Suprapubic skin (tissue), 4 donors: Measurements from ENCODE around the gene ERBIN. TPM values are rescaled to one million over a fixed set of nuclear protein-coding genes. Genes with fewer than 3 reads are reported as not detected.
"Not testable (repeated sequence)": the region's sequence is repeated elsewhere in the genome, so short reads cannot be mapped to it uniquely, and the experiment has no call there.

Experiments
- DNase-seq, 2 donors: peaks; one replicate each; pipeline ENCODE4 v3.0.0-alpha.2; 2019; ENCODE audit warnings: low spot score in 2 of 2
- H3K27ac ChIP-seq: fragments of 200-600 bp; sonication (generic); one replicate; pipeline ENCODE4 v1.5.1; 2019
- H3K27me3 ChIP-seq: fragments of 200-600 bp; sonication (generic); one replicate; pipeline ENCODE4 v1.5.1; 2019
- H3K36me3 ChIP-seq: fragments of 200-600 bp; sonication (generic); one replicate; pipeline ENCODE4 v1.5.1; 2019
- H3K4me1 ChIP-seq: fragments of 200-600 bp; sonication (generic); one replicate; pipeline ENCODE4 v1.5.1; 2019
- H3K4me3 ChIP-seq: fragments of 200-600 bp; sonication (generic); one replicate; pipeline ENCODE4 v1.5.1; 2019; ENCODE audit warnings: mild to moderate bottlenecking
- H3K9me3 ChIP-seq: fragments of 200-600 bp; sonication (generic); one replicate; pipeline ENCODE4 v1.5.1; 2019
- CTCF ChIP-seq, 2 donors: fragments of 200-600 bp in 1 of 2; fragments of 450-650 bp in 1 of 2; sonication (generic) in 1 of 2; IDR thresholded peaks; one replicate each; pipeline ENCODE4 v1.5.1; 2016 to 2019; ENCODE audit warnings: antibody characterized with exemption in 2 of 2, mild to moderate bottlenecking in 1 of 2, moderate library complexity in 1 of 2
- EP300 ChIP-seq: sonication (generic); formaldehyde crosslinking; IDR thresholded peaks from one replicate; pipeline ENCODE4 v1.6.1; 2017; ENCODE audit warnings: antibody characterized with exemption
- POLR2A ChIP-seq, 2 donors: fragments of 450-650 bp; IDR thresholded peaks; one replicate each; pipeline ENCODE4 v1.6.1; 2017; ENCODE audit warnings: antibody characterized with exemption in 2 of 2, mild to moderate bottlenecking in 2 of 2, moderate library complexity in 2 of 2
- POLR2AphosphoS5 ChIP-seq, 3 donors: sonication (generic); formaldehyde crosslinking; IDR thresholded peaks; one replicate each; pipeline ENCODE4 v1.6.1; 2017; ENCODE audit warnings: antibody characterized with exemption in 3 of 3
- WGBS: methylation state at CpG from one replicate; pipeline ENCODE4 v1.1.5; 2018; 5-methylcytosine and 5-hydroxymethylcytosine counted together
- total RNA-seq, 4 donors: library from RNA; depleted of rRNA; stranded (reverse); fragments of >200 nt; gene quantifications; one replicate each; pipeline ENCODE4 v1.1.0, GENCODE V29; 2016

ERBIN gene
- total RNA-seq, 4 donors from 2014 or later = 84.6 to 141 (median 97.3) TPM

DNA sequence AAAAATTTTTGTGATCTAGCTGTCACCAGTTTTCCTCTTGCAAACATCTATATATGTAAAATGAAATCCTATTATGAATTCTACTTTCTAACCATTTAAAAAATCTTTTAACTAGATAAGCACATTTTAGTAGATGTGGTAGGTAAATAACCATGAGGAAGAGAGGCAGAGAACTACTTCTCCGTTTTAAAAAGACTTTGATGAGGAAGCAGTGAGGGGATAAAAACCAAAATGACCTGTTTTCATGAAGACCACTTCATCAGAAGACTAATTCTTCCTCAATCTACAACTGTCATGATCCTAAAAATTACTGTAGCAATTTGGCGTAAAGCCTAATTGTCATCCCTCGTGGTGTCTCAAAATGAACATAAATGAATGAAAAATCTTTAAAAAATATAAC is 15.7 kb upstream of the ERBIN start:
- H3K9me3 ChIP-seq = no peaks in the 10 kb centered on the region
- H3K4me3 ChIP-seq = no peak overlapping the region
- H3K27ac ChIP-seq = no peak overlapping the region
- H3K36me3 ChIP-seq = no peaks in the 10 kb centered on the region
- no peak for DNase-seq
- TF ChIP-seq POLR2AphosphoS5 (IDR thresholded peaks at IDR 0.05) (no peak), EP300 (no peak), POLR2A (IDR thresholded peaks at IDR 0.05) (no peak), CTCF (IDR thresholded peaks at IDR 0.05) (no peak)
- WGBS = 55% methylated on average over 3 of the region's 3 CpGs
- no peaks in the 10 kb centered on the region for H3K27me3 ChIP-seq
- no peaks in the 10 kb centered on the region for H3K4me1 ChIP-seq

DNA sequence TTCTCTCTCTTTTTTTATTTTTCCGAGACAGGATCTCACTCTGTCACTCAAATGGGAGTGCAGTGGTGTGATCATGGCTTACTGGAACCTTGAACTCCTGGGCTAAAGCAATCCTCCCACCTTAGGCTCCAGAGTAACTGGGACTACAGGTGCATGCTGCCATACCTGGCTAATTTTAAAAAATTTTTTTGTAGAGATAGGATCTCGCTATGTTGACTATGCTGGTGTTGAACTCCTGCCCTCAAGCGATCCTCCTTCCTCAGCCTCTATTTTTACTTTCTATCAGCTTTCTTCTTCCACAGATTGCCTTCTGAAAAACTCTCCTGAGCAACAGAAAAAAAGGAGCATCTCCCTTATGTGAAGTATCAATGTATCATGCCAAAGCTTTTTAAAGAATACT is 14.1 kb upstream of the ERBIN start:
- no peak for DNase-seq
- WGBS = 94% methylated on average over 3 of the region's 3 CpGs

GRCh38 chr5:65913519-65913918 is 12.9 kb upstream of the ERBIN start:
- DNase-seq = no peak
- TF ChIP-seq POLR2A (IDR thresholded peaks at IDR 0.05) (no peak), EP300 (no peak)
- WGBS = 78% methylated on average over 3 of the region's 3 CpGs

More for the DNA sequence above, 14.1 kb upstream of the ERBIN start:
- TF ChIP-seq EP300 (no peak), POLR2A (IDR thresholded peaks at IDR 0.05) (no peak), POLR2AphosphoS5 (IDR thresholded peaks at IDR 0.05) (no peak), CTCF (IDR thresholded peaks at IDR 0.05) (no peak)
- no peaks in the 10 kb centered on the region for H3K4me1 ChIP-seq
- no peaks in the 10 kb centered on the region for H3K27me3 ChIP-seq
- no peaks in the 10 kb centered on the region for H3K36me3 ChIP-seq
- no peak overlapping the region for H3K27ac ChIP-seq
- H3K9me3 ChIP-seq = no peaks in the 10 kb centered on the region
- no peak overlapping the region for H3K4me3 ChIP-seq

DNA sequence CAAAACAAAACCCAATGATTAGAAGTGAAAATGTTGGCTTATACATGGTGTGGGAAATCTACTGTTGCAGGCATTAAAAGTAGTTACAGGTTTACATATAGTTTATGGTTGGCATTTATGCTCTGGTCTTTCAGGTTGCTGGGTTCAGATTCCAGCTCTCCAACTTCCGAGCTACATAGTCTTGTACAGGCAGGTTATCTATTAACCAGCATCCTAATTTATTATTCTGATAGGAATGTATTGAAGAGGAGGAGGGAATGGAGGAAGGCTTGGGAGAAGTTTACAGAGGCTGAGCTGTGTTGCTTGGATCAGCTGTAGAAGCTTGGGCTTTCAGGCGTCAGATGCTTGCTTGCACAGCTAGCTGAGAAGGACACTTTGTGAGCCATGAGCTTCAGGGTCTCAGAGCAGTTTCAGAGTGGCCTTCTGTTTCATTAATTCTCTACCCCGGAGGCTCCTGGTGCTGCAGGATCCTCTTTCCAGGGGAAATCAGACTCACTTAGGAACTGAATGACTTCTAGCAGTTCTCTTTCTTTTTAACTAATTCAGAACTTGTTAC is 11.7 kb upstream of the ERBIN start:
- no peaks in the 10 kb centered on the region for H3K27me3 ChIP-seq
- no peaks in the 10 kb centered on the region for H3K36me3 ChIP-seq
- 47% methylated on average over 3 of the region's 3 CpGs for WGBS
- TF ChIP-seq EP300 (no peak), CTCF (IDR thresholded peaks at IDR 0.05) (no peak), POLR2AphosphoS5 (IDR thresholded peaks at IDR 0.05) (no peak), POLR2A (IDR thresholded peaks at IDR 0.05) (no peak)
- no peak for DNase-seq
- no peak overlapping the region for H3K27ac ChIP-seq
- no peaks in the 10 kb centered on the region for H3K4me1 ChIP-seq
- H3K4me3 ChIP-seq = no peak overlapping the region
- H3K9me3 ChIP-seq = no peaks in the 10 kb centered on the region

More at GRCh38 chr5:65913519-65913918, 12.9 kb upstream of the ERBIN start:
- H3K27ac ChIP-seq = no peak overlapping the region
- H3K9me3 ChIP-seq = no peaks in the 10 kb centered on the region
- H3K4me3 ChIP-seq = no peak overlapping the region
- no peaks in the 10 kb centered on the region for H3K4me1 ChIP-seq
- no peaks in the 10 kb centered on the region for H3K27me3 ChIP-seq
- no peaks in the 10 kb centered on the region for H3K36me3 ChIP-seq

- not testable (repeated sequence) for H3K27me3 ChIP-seq, H3K27ac ChIP-seq, H3K4me3 ChIP-seq, H3K4me1 ChIP-seq, H3K9me3 ChIP-seq, H3K36me3 ChIP-seq, DNase-seq
- WGBS = 89% methylated on average over 6 of the region's 6 CpGs
These were observed 10.7 kb upstream of the ERBIN start for GRCh38 chr5:65915661-65916060.

- TF ChIP-seq CTCF (IDR thresholded peaks at IDR 0.05) (no peak), POLR2AphosphoS5 (IDR thresholded peaks at IDR 0.05) (no peak)
- WGBS = 83% methylated on average over 3 of the region's 3 CpGs
These were observed 10.3 kb upstream of the ERBIN start for GRCh38 chr5:65916066-65916465.

More at GRCh38 chr5:65916066-65916465, 10.3 kb upstream of the ERBIN start:
- H3K27ac ChIP-seq = no peak overlapping the region
- no peaks in the 10 kb centered on the region for H3K4me1 ChIP-seq
- H3K27me3 ChIP-seq = no peaks in the 10 kb centered on the region
- H3K4me3 ChIP-seq = no peak overlapping the region
- H3K36me3 ChIP-seq = no peaks in the 10 kb centered on the region
- no peak for DNase-seq
- no peaks in the 10 kb centered on the region for H3K9me3 ChIP-seq
